Choroid plexus epithelial cell (primary cell): ENCODE results near the gene MAMDC2.
A peak's percentile ranks its signal among the peaks of the same experiment; 100 is the strongest.

Source experiments
- DNase-seq: peaks from one replicate; pipeline ENCODE4 v3.0.0-alpha.2; 2010; ENCODE audit warnings: low read depth
- H3K4me3 ChIP-seq: 2 replicates; pipeline ENCODE4 v1.5.1; 2011; ENCODE audit warnings: low read depth, mild to moderate bottlenecking, control low read depth, low read length, moderate library complexity
- CTCF ChIP-seq: conservative IDR thresholded peaks from 2 replicates; pipeline ENCODE4 v1.5.1; 2011; ENCODE audit warnings: low read depth, mild to moderate bottlenecking, control low read depth, inconsistent platforms, low read length, moderate library complexity

MAMDC2 gene

GRCh38 chr9:70205366-70206020 lies 161.8 kb downstream of the MAMDC2 start:
- H3K4me3 ChIP-seq: no peak overlapping the region
- no peak for TF ChIP-seq CTCF
- peak; percentile 22 for DNase-seq

- no peak for DNase-seq
- no peak overlapping the region for H3K4me3 ChIP-seq
- TF ChIP-seq CTCF: no peak
Measured at GRCh38 chr9:70217029-70217428, 173.4 kb downstream of the MAMDC2 start.

DNA sequence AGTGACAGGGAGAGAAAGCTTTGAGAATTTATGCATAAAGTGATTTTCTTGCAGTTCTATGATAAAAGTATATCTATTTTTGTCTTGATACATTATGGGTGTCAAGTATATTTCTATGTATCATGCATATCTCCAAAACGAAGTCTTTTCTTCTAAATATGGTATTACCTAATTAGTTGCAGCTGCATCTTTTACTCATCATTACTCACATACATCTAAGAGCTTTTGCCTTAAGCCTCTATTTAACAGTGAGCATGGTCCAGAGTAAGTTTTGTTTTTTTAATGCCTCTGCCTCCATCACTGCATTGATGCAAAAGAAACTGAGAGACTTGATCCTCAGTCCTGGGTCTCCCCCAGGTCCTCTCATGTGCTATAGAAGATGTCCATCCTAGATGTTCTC lies 175.1 kb downstream of the MAMDC2 start:
- no peak overlapping the region for H3K4me3 ChIP-seq
- no peak for DNase-seq
- TF ChIP-seq CTCF: no peak

GRCh38 chr9:70220216-70220615 lies 176.6 kb downstream of the MAMDC2 start:
- DNase-seq: no peak
- H3K4me3 ChIP-seq: no peak overlapping the region
- no peak for TF ChIP-seq CTCF

- H3K4me3 ChIP-seq: no peak overlapping the region
- no peak for DNase-seq
- no peak for TF ChIP-seq CTCF
Measured at GRCh38 chr9:70222354-70222753, 178.7 kb downstream of the MAMDC2 start.

- H3K4me3 ChIP-seq: no peak overlapping the region
- no peak for TF ChIP-seq CTCF
- no peak for DNase-seq
Measured at GRCh38 chr9:70228118-70228517, 184.5 kb downstream of the MAMDC2 start.

DNA sequence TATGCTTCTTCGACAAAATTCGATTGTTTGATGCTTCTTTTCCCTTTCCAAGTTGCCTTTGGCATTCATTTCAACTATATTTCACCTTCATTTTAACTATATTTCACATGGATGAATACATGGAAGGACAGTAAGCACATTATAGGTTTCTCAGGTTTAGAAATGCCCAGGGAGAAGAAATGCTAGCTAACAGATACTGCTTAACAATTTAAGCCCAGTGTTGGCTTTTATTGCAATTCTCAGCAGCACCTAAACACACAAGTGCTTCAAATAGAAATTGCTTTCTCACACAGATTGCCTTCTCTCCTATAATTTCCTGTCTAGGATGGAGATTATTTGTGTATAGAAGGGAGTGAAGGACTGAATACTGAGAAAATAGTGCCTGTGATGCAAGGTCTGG lies 185.0 kb downstream of the MAMDC2 start:
- no peak for DNase-seq
- H3K4me3 ChIP-seq: no peak overlapping the region
- TF ChIP-seq CTCF: no peak
